LNCAP (cell line): ENCODE data around the gene ARHGEF19.

Source experiments
- TF ChIP-seq, protein P1 (sequence below): fragments of 450-650 bp; IDR thresholded peaks from 2 replicates; pipeline ENCODE4 v1.5.1; 2017; ENCODE audit warnings: mild to moderate bottlenecking

The ARHGEF19 gene

DNA sequence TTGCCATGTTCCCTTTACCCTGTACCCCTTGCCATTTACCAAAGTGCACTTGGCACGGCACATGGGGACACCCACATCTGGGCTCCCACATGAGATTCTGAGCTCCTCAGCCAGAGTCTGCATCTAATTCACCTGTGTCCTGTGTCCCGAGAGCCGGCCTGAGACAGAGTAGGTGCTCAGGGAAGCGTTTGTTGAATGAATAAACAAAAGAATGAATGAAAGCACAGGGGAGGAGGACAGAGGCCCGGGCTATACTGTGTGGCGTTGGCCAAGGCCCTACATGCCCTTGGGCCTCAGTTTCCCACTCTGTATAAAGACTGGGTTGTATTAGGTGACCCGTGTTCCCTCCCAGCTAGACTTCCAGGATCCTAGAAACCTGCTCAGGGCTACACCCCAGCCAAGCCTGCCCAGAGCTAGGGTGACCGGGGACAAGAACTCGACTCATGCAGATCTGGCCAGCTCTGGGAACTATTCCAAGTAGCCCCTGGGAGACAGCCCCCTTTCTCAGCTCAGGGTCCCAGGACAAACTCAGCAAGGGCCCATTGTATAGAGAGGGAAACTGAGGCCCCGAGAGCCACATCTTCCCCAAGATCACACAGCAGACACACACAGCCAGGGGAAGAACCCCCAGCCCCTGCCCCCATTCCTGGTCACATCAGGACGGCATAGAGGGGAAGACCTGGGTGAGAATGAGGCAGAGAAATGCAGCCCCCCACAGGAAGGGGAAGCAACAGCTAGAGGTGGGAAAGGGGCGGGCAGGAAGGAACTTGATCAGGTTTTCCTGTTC is 62.6 kb downstream of the ARHGEF19 start:
- TF ChIP-seq, protein P1, sequence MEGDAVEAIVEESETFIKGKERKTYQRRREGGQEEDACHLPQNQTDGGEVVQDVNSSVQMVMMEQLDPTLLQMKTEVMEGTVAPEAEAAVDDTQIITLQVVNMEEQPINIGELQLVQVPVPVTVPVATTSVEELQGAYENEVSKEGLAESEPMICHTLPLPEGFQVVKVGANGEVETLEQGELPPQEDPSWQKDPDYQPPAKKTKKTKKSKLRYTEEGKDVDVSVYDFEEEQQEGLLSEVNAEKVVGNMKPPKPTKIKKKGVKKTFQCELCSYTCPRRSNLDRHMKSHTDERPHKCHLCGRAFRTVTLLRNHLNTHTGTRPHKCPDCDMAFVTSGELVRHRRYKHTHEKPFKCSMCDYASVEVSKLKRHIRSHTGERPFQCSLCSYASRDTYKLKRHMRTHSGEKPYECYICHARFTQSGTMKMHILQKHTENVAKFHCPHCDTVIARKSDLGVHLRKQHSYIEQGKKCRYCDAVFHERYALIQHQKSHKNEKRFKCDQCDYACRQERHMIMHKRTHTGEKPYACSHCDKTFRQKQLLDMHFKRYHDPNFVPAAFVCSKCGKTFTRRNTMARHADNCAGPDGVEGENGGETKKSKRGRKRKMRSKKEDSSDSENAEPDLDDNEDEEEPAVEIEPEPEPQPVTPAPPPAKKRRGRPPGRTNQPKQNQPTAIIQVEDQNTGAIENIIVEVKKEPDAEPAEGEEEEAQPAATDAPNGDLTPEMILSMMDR = no peak

DNA sequence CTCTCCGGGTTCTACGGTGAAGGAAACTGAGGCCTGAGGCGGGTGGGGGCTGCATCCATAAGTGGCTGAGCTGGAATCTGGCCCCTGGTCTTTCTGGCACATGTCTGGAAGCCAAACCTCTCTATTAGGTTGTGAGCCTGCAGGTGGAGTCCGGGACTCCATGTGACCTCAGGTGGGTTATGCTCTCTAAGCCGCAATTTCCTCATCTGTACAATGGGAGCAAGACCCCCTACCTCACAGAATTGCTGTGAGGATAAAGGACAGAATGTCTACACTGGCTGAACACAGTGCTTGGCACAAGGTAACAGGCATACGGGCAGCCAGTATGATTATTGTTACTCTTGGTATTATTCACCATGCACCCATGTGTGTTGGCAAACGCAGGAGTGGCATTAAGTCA is 63.3 kb downstream of the ARHGEF19 start:
- TF ChIP-seq, protein P1 = no peak

DNA sequence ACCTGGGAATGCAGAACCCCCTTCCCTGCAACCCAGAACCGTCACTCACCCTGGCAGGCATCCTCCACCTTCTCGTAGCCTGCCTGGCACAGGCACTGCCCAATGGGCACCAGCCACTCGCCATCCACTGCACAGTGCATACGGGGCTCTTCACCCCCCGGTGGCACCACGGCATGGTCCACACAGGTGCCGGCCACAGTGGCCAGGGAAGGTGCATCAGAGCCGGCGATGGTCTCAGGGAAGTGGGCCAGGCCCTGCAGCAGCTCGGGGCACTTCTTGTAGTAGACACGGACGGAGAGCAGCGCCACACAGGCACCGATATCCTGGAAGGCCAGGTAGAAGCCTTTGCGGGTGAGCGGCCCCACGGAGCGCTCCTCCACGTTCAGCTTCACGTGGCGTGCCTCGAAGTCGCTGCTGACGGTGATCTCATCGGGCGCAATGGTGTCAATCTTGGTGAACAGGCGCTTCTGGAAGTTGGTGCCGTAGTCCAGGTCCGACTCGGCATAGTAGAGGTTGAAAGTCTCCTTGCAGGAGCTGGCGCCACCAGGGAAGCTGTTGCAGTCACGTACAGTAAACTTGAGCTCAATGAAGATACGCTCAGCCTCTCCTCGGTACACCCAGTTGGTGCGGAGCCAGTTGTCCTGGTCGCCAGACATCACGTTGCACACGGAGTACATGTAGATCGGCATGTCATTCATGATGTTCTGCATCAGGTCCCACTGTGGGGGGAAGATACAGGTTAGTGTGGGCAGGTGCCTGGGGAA is 63.9 kb downstream of the ARHGEF19 start:
- TF ChIP-seq, protein P1 = no peak
